OCI-LY1 (cell line): ENCODE data around the gene CNTN5.

ENCODE experiments used
- EZH2 ChIP-seq: fragments of 200-600 bp; sonication (generic), shearing (Covaris generic); IDR thresholded peaks from 2 replicates; pipeline ENCODE4 v1.8.0; 2017; ENCODE audit warnings: borderline replicate concordance, mixed run types, mild to moderate bottlenecking, antibody characterized with exemption, low read length, moderate library complexity, mixed read lengths
- TF ChIP-seq, protein P1 (sequence below): fragments of 200-600 bp; sonication (generic), shearing (Covaris generic); IDR thresholded peaks from 2 replicates; pipeline ENCODE4 v1.5.1; 2017; ENCODE audit warnings: mild to moderate bottlenecking, antibody characterized with exemption, low read length, moderate library complexity, mixed read lengths

GRCh38 chr11:99683933-99684332 lies 663.2 kb downstream of the CNTN5 start:
- no peak for TF ChIP-seq EZH2
- TF ChIP-seq, protein P1, sequence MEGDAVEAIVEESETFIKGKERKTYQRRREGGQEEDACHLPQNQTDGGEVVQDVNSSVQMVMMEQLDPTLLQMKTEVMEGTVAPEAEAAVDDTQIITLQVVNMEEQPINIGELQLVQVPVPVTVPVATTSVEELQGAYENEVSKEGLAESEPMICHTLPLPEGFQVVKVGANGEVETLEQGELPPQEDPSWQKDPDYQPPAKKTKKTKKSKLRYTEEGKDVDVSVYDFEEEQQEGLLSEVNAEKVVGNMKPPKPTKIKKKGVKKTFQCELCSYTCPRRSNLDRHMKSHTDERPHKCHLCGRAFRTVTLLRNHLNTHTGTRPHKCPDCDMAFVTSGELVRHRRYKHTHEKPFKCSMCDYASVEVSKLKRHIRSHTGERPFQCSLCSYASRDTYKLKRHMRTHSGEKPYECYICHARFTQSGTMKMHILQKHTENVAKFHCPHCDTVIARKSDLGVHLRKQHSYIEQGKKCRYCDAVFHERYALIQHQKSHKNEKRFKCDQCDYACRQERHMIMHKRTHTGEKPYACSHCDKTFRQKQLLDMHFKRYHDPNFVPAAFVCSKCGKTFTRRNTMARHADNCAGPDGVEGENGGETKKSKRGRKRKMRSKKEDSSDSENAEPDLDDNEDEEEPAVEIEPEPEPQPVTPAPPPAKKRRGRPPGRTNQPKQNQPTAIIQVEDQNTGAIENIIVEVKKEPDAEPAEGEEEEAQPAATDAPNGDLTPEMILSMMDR, result no peak
